Astrocyte (in vitro differentiated cells and primary cell): ENCODE data around the gene P2RY6. TPM values are rescaled to one million over a fixed set of nuclear protein-coding genes. Genes with fewer than 3 reads are reported as not detected.
A peak's percentile ranks its signal among the peaks of the same experiment; 100 is the strongest.

Experiments used
- DNase-seq: peaks from one replicate; pipeline ENCODE4 v3.0.0-alpha.2; 2010; ENCODE audit warnings: low read depth
- FAIRE-seq: peaks from 2 replicates; lab custom pipeline; 2011; peaks lifted over from hg19 to GRCh38; lab: Jason Lieb, UNC
- H2AFZ ChIP-seq: 2 replicates; pipeline ENCODE4 v1.6.0; 2012; ENCODE audit warnings: low read depth, low read length, inconsistent platforms
- H3K27ac ChIP-seq: 2 replicates; pipeline ENCODE4 v1.5.1; 2011; ENCODE audit warnings: low read depth, low read length, inconsistent platforms
- H3K27me3 ChIP-seq: 2 replicates; pipeline ENCODE4 v1.6.0; 2011; ENCODE audit warnings: low read length, inconsistent platforms; ENCODE audit not compliant: insufficient read depth
- H3K36me3 ChIP-seq: 2 replicates; pipeline ENCODE4 v1.5.1; 2011; ENCODE audit warnings: low read length, inconsistent platforms; ENCODE audit not compliant: insufficient read depth
- H3K4me1 ChIP-seq: 2 replicates; pipeline ENCODE4 v1.5.1; 2011; ENCODE audit warnings: low read length, inconsistent platforms; ENCODE audit not compliant: insufficient read depth
- H3K4me2 ChIP-seq: 2 replicates; pipeline ENCODE4 v1.6.0; 2012; ENCODE audit warnings: low read length, inconsistent platforms
- H3K4me3 ChIP-seq: 2 replicates; pipeline ENCODE4 v1.5.1; 2011; ENCODE audit warnings: low read depth, mild to moderate bottlenecking, low read length, inconsistent platforms; ENCODE audit not compliant: insufficient read depth
- H3K79me2 ChIP-seq: 2 replicates; pipeline ENCODE4 v1.6.0; 2012; ENCODE audit warnings: mild to moderate bottlenecking, low read length, inconsistent platforms; ENCODE audit not compliant: insufficient read depth
- H3K9ac ChIP-seq: 2 replicates; pipeline ENCODE4 v1.6.0; 2012; ENCODE audit warnings: mild to moderate bottlenecking, low read length, inconsistent platforms
- H3K9me3 ChIP-seq: 2 replicates; pipeline ENCODE4 v1.5.1; 2012; ENCODE audit warnings: low read depth, mild to moderate bottlenecking, low read length, inconsistent platforms; ENCODE audit not compliant: insufficient read depth
- H4K20me1 ChIP-seq: 2 replicates; pipeline ENCODE4 v1.6.0; 2012; ENCODE audit warnings: low read length, inconsistent platforms; ENCODE audit not compliant: insufficient read depth
- H3K27ac Mint-ChIP-seq: one replicate; pipeline ENCODE4 v1.8.0; 2021; ENCODE audit warnings: mild to moderate bottlenecking, mixed read lengths; ENCODE audit not compliant: unreplicated experiment
- H3K27me3 Mint-ChIP-seq: one replicate; pipeline ENCODE4 v1.8.0; 2021; ENCODE audit warnings: low read depth, mixed read lengths; ENCODE audit not compliant: unreplicated experiment
- H3K36me3 Mint-ChIP-seq: one replicate; pipeline ENCODE4 v1.8.0; 2021; ENCODE audit warnings: low read depth, mixed read lengths; ENCODE audit not compliant: unreplicated experiment
- H3K4me1 Mint-ChIP-seq: one replicate; pipeline ENCODE4 v1.8.0; 2021; ENCODE audit warnings: low read depth, mixed read lengths; ENCODE audit not compliant: unreplicated experiment
- H3K4me3 Mint-ChIP-seq: one replicate; pipeline ENCODE4 v1.8.0; 2021; ENCODE audit warnings: mild to moderate bottlenecking, moderate library complexity, mixed read lengths; ENCODE audit not compliant: unreplicated experiment
- H3K9me3 Mint-ChIP-seq: one replicate; pipeline ENCODE4 v1.8.0; 2021; ENCODE audit warnings: mild to moderate bottlenecking, mixed read lengths; ENCODE audit not compliant: unreplicated experiment
- EZH2 ChIP-seq: IDR thresholded peaks from 2 replicates; pipeline ENCODE4 v1.6.1; 2012; ENCODE audit warnings: mild to moderate bottlenecking, low read length, inconsistent platforms; ENCODE audit not compliant: insufficient read depth
- total RNA-seq: library from RNA; stranded (reverse); gene quantifications from 2 replicates; pipeline ENCODE4 v1.2.1, GENCODE V29; 2021
- TF ChIP-seq, protein P1 (sequence below): IDR thresholded peaks from 2 replicates; pipeline ENCODE4 v1.5.1; 2011; ENCODE audit warnings: low read depth, mild to moderate bottlenecking, inconsistent platforms, low read length, moderate library complexity; ENCODE audit not compliant: insufficient read depth

Gene P2RY6
- total RNA-seq, 1 donor from 2014 or later: 0.75 TPM

DNA sequence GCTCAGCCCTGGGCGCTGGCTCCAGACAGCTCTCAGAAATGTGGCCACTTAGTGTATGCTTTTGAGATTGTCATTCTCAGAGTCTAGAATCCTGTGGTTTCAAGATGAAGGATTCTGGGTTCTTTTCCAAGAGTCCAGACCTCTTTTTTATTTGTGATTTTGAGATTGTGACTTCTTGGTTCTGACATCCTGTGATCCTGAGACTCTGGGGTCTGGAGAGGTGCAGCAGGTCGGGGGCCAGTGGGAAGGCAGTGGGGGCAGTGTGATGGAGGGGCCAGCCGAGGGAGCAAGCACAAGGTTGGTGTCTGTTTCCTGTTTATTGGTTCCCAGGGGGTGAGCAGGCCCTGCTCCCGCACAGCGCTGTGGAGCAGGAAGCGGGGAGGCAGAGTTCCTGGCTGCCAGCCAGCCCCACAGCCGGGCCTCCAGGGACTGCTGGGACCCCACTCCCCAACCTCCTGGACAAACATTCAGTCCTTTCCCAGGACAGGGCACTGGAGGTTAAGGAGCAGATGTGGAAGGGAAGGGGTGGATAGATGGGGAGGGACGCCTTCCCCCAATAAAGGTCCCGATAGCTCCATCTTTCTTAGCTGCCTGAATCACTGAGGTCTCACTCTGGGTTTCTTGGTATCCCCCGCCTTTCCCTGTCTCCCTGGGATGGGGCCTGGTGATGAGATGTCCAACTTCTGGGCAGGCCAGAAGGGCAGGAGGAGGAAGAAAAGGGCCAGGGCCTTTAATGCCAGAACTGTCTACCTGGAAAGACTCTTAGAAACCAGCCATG lies 49.7 kb downstream of the P2RY6 start:
- Histone ChIP-seq H3K9me3 (no peaks in the 10 kb centered on the region), H3K4me3 (no peak overlapping the region), H3K36me3 (no peaks in the 10 kb centered on the region), H3K79me2 (peaks cover 93% of the 10 kb centered on the region), H3K4me2 (peak overlapping the region; percentile 72), H4K20me1 (peaks cover 48% of the 10 kb centered on the region), H3K27ac (peak overlapping the region; percentile 82), H3K4me1 (peaks cover 67% of the 10 kb centered on the region), H3K9ac (peak overlapping the region; percentile 79), H3K27me3 (no peaks in the 10 kb centered on the region), H2AFZ (no peak overlapping the region)
- Mint-ChIP-seq H3K27ac (peak overlapping the region; percentile 93), H3K36me3 (peaks cover 5% of the 10 kb centered on the region), H3K4me1 (peaks cover 60% of the 10 kb centered on the region), H3K27me3 (no peaks in the 10 kb centered on the region), H3K4me3 (no peak overlapping the region), H3K9me3 (no peaks in the 10 kb centered on the region)
- DNase-seq (peak; percentile 70), FAIRE-seq (no peak)
- TF ChIP-seq, protein P1, sequence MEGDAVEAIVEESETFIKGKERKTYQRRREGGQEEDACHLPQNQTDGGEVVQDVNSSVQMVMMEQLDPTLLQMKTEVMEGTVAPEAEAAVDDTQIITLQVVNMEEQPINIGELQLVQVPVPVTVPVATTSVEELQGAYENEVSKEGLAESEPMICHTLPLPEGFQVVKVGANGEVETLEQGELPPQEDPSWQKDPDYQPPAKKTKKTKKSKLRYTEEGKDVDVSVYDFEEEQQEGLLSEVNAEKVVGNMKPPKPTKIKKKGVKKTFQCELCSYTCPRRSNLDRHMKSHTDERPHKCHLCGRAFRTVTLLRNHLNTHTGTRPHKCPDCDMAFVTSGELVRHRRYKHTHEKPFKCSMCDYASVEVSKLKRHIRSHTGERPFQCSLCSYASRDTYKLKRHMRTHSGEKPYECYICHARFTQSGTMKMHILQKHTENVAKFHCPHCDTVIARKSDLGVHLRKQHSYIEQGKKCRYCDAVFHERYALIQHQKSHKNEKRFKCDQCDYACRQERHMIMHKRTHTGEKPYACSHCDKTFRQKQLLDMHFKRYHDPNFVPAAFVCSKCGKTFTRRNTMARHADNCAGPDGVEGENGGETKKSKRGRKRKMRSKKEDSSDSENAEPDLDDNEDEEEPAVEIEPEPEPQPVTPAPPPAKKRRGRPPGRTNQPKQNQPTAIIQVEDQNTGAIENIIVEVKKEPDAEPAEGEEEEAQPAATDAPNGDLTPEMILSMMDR: no peak
- no peak for TF ChIP-seq EZH2

DNA sequence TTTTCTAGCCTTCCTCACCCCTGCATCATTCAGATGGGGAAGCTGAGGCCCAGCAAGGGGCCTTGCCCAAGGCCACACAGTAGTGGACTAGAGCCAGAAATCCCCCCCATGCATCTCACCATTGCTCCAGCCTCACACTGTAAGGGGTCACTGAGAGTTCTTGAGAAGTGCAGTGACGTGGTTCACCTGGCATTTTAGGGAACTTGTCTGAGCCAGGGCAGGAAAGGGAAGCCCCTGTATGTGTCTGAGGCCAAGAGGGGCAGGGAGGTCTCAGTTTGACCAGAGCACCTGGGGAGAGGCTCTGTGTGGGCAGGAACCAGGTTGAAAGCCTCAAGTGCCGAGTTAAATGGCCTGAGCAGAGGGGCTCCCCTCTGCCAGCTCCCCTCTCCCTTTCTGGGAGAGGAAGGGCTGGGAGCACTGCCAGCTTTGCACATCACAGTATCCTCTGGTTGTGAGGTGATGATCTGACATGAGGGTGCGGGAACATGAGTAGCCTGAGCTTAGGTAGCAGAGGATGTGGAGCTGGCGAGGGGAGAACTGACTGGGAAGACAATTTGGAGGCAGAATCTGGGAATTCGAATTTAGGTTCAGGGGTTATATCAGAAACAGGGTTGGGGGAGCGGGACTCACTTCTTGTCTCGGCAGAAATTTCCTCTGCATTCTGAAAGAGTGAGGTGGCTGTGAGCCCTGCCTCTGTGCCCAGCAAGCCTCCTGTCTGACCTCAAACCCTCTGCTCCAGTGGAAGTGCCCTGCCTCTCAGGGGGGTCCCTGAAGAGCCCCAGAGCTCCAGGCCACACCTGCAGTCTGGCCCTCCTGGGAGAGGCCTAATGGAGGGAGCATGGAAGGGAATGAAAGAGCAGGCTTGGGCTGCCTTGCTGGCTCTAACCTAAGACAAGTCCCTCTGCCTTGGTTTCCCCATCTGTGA lies 50.5 kb downstream of the P2RY6 start:
- no peaks in the 10 kb centered on the region for H3K9me3 ChIP-seq
- no peak overlapping the region for H3K4me3 ChIP-seq
- Mint-ChIP-seq H3K27me3 (no peaks in the 10 kb centered on the region), H3K27ac (peak overlapping the region; percentile 93), H3K4me3 (peak overlapping the region; percentile 68), H3K9me3 (no peaks in the 10 kb centered on the region), H3K36me3 (peaks cover 5% of the 10 kb centered on the region), H3K4me1 (peaks cover 66% of the 10 kb centered on the region)
- H3K27ac ChIP-seq: peak overlapping the region; percentile 82
- no peak for TF ChIP-seq EZH2
- TF ChIP-seq, protein P1: no peak
- no peak for FAIRE-seq
- H2AFZ ChIP-seq: no peak overlapping the region
- H4K20me1 ChIP-seq: peaks cover 47% of the 10 kb centered on the region
- H3K4me2 ChIP-seq: peak overlapping the region; percentile 72
- peak overlapping the region; percentile 79 for H3K9ac ChIP-seq
- no peaks in the 10 kb centered on the region for H3K27me3 ChIP-seq
- H3K4me1 ChIP-seq: peaks cover 73% of the 10 kb centered on the region
- peaks cover 91% of the 10 kb centered on the region for H3K79me2 ChIP-seq
- no peak for DNase-seq
- H3K36me3 ChIP-seq: no peaks in the 10 kb centered on the region
